Fibroblast of lung (primary cell): Measurements from ENCODE around the gene NKG7. TPM values are rescaled to one million over a fixed set of nuclear protein-coding genes. Genes with fewer than 3 reads are reported as not detected.

Experiments used
- DNase-seq, 2 donors: peaks; one replicate each; pipeline versions ENCODE4 v3.0.0 to v3.0.0-alpha.2; 2010; ENCODE audit warnings: low read depth in 2 of 2
- H2AFZ ChIP-seq: 2 replicates; pipeline ENCODE4 v1.5.1; 2012; ENCODE audit warnings: low read length, control low read depth, inconsistent platforms
- H3K27ac ChIP-seq: 2 replicates; pipeline ENCODE4 v1.5.1; 2011; ENCODE audit warnings: low read length, control low read depth; ENCODE audit not compliant: insufficient read depth
- H3K27me3 ChIP-seq: 2 replicates; pipeline ENCODE4 v1.5.1; 2011; ENCODE audit warnings: mild to moderate bottlenecking, low read length; ENCODE audit not compliant: control insufficient read depth, insufficient read depth
- H3K36me3 ChIP-seq: 2 replicates; pipeline ENCODE4 v1.5.1; 2011; ENCODE audit warnings: low read length; ENCODE audit not compliant: control insufficient read depth, insufficient read depth
- H3K4me1 ChIP-seq: 2 replicates; pipeline ENCODE4 v1.5.1; 2011; ENCODE audit warnings: low read length; ENCODE audit not compliant: control insufficient read depth, insufficient read depth; ENCODE audit errors: extremely low read depth
- H3K4me2 ChIP-seq: 2 replicates; pipeline ENCODE4 v1.5.1; 2011; ENCODE audit warnings: low read length, control low read depth; ENCODE audit not compliant: insufficient read depth; ENCODE audit errors: extremely low read depth
- H3K4me3 ChIP-seq, 4 experiments: fragments of 200-600 bp in 1 of 4; sonication (generic) in 1 of 4; replicated peaks in 1 of 4; 2 replicates each; pipeline ENCODE4 v1.5.1; 2011 to 2016; ENCODE audit warnings: low read length in 4 of 4, low read depth in 3 of 4, mild to moderate bottlenecking in 3 of 4, control low read depth in 2 of 4, inconsistent platforms in 1 of 4, mixed read lengths in 1 of 4; ENCODE audit not compliant: insufficient read depth in 1 of 4; ENCODE audit errors: control extremely low read depth in 1 of 4
- H3K79me2 ChIP-seq: 2 replicates; pipeline ENCODE4 v1.5.1; 2012; ENCODE audit warnings: mild to moderate bottlenecking, low read length, inconsistent platforms; ENCODE audit not compliant: control insufficient read depth, insufficient read depth
- H3K9ac ChIP-seq: 2 replicates; pipeline ENCODE4 v1.5.1; 2011; ENCODE audit warnings: mild to moderate bottlenecking, low read length, control low read depth; ENCODE audit not compliant: insufficient read depth
- H3K9me3 ChIP-seq: 2 replicates; pipeline ENCODE4 v1.5.1; 2012; ENCODE audit warnings: low read depth, low read length; ENCODE audit not compliant: control insufficient read depth, insufficient read depth
- H4K20me1 ChIP-seq: 2 replicates; pipeline ENCODE4 v1.5.1; 2011; ENCODE audit warnings: low read length; ENCODE audit not compliant: control insufficient read depth, insufficient read depth; ENCODE audit errors: extremely low read depth
- EZH2 ChIP-seq: IDR thresholded peaks from 2 replicates; pipeline ENCODE4 v1.5.1; 2012; ENCODE audit warnings: low read length, control low read depth, mild to moderate bottlenecking; ENCODE audit errors: missing control alignments
- polyA plus RNA-seq, 2 donors: library from polyadenylated mRNA; depleted of rRNA in 1 of 2; stranded (reverse) in 1 of 2; unstranded in 1 of 2; fragments of >200 nt; gene quantifications; 2 replicates each; pipeline ENCODE4 v1.2.1, GENCODE V29; 2011 to 2012; ENCODE audit warnings: missing spikeins in 1 of 2
- total RNA-seq: library from RNA; depleted of rRNA; stranded (reverse); fragments of >200 nt; gene quantifications from 2 replicates; pipeline ENCODE4 v1.2.1, GENCODE V29; 2014
- TF ChIP-seq, protein P1 (sequence below), 2 donors: IDR thresholded peaks in 1 of 2; conservative IDR thresholded peaks in 1 of 2; 1 replicate in 1 of 2; 2 replicates in 1 of 2; pipeline ENCODE4 v1.5.1; 2011 to 2012; ENCODE audit warnings: low read length in 2 of 2, control low read depth in 1 of 2, inconsistent platforms in 1 of 2, low read depth in 1 of 2, mild to moderate bottlenecking in 1 of 2

Gene NKG7
- total and polyA plus RNA-seq, 2 donors (not counting 1 experiment from before 2014, with no cell fraction given), result not detected

- no peaks in the 10 kb centered on the region for H4K20me1 ChIP-seq
- H3K9ac ChIP-seq, result peak overlapping the region; percentile 74
- peak overlapping the region; percentile 64 for H3K4me2 ChIP-seq
- no peak for DNase-seq
- peak overlapping the region; percentile 65 to 98 (median 77) for H3K4me3 ChIP-seq
- peaks cover 4% of the 10 kb centered on the region for H3K79me2 ChIP-seq
- peak overlapping the region; percentile 79 for H3K27ac ChIP-seq
- H3K27me3 ChIP-seq, result no peaks in the 10 kb centered on the region
- peaks cover 13% of the 10 kb centered on the region for H3K4me1 ChIP-seq
- TF ChIP-seq, protein P1, sequence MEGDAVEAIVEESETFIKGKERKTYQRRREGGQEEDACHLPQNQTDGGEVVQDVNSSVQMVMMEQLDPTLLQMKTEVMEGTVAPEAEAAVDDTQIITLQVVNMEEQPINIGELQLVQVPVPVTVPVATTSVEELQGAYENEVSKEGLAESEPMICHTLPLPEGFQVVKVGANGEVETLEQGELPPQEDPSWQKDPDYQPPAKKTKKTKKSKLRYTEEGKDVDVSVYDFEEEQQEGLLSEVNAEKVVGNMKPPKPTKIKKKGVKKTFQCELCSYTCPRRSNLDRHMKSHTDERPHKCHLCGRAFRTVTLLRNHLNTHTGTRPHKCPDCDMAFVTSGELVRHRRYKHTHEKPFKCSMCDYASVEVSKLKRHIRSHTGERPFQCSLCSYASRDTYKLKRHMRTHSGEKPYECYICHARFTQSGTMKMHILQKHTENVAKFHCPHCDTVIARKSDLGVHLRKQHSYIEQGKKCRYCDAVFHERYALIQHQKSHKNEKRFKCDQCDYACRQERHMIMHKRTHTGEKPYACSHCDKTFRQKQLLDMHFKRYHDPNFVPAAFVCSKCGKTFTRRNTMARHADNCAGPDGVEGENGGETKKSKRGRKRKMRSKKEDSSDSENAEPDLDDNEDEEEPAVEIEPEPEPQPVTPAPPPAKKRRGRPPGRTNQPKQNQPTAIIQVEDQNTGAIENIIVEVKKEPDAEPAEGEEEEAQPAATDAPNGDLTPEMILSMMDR (conservative IDR thresholded peaks at IDR 0.05 in 1 of 2, IDR thresholded peaks at IDR 0.05 in 1 of 2; ENCODE audit: low read depth in 1 of 2, low read length in 2 of 2), result no peak
- no peak for TF ChIP-seq EZH2
- H2AFZ ChIP-seq, result peak overlapping the region; percentile 95
- H3K9me3 ChIP-seq, result no peaks in the 10 kb centered on the region
- no peaks in the 10 kb centered on the region for H3K36me3 ChIP-seq
These were observed 5.2 kb downstream of the NKG7 start for GRCh38 chr19:51367255-51367564.

DNA sequence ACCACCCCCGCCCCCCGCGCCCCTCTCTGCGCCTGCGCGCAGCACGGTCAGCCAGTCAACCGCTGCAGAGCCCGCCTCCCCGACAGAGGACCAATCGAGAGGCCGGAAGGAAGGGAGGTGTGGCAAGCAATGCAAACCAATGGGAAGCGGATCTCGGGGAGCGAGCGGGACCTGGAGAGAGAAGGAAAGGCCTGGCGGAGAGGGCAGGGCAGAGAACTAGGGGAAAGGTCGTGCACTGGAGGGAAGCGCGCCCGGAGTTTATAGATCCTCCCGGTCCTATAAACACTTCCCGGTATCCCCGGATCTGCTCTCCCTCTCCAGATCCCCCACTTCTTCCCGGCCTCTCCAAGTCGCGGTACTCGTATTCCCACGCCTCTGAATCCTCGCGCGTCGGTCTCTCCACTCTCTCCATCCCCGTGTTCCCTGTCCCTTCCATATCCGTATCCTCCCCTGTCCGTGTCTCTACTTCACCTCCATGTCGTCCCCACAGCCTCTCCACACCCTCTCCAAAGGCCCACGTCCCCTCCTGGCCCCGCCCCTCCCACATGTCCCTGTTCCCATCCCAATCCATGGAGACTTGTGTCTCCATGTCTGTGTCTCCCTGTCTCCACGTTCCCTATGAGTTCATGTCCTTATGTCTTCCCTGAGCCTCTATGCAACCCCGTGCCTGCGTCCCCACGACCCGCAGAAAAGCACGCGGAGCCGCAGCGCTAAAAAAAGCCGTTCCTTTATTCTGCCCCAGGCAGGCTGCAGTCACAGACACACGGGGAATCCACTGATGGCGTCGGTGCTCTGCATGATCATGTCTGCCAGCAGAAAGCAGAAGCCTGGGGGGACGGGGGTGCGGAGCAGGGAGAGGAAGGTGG is 5.8 kb downstream of the NKG7 start:
- no peaks in the 10 kb centered on the region for H4K20me1 ChIP-seq
- H3K4me2 ChIP-seq, result peak overlapping the region; percentile 64
- DNase-seq, result peak; percentile 95 to 98
- peak overlapping the region; percentile 95 for H2AFZ ChIP-seq
- H3K79me2 ChIP-seq, result peaks cover 4% of the 10 kb centered on the region
- peak overlapping the region; percentile 89 for H3K27ac ChIP-seq
- H3K9ac ChIP-seq, result peak overlapping the region; percentile 74
- H3K36me3 ChIP-seq, result no peaks in the 10 kb centered on the region
- H3K4me1 ChIP-seq, result peaks cover 13% of the 10 kb centered on the region
- H3K9me3 ChIP-seq, result no peaks in the 10 kb centered on the region
- peak overlapping the region; percentile 65 to 98 (median 94) for H3K4me3 ChIP-seq
- no peak for TF ChIP-seq EZH2
- TF ChIP-seq, protein P1 (conservative IDR thresholded peaks at IDR 0.05 in 1 of 2, IDR thresholded peaks at IDR 0.05 in 1 of 2; ENCODE audit: low read depth in 1 of 2, low read length in 2 of 2), result no peak
- H3K27me3 ChIP-seq, result no peaks in the 10 kb centered on the region

- no peak for DNase-seq
- H3K9ac ChIP-seq, result peak within 1 kb of the TSS; percentile 84
- H3K4me1 ChIP-seq, result peaks cover 13% of the 10 kb centered on the region
- H2AFZ ChIP-seq, result peak within 1 kb of the TSS; percentile 95
- peaks cover 4% of the 10 kb centered on the region for H3K79me2 ChIP-seq
- TF ChIP-seq, protein P1 (conservative IDR thresholded peaks at IDR 0.05 in 1 of 2, IDR thresholded peaks at IDR 0.05 in 1 of 2; ENCODE audit: low read depth in 1 of 2, low read length in 2 of 2), result no peak
- no peak for TF ChIP-seq EZH2
- no peaks in the 10 kb centered on the region for H3K27me3 ChIP-seq
- H3K4me3 ChIP-seq, result peak within 1 kb of the TSS; percentile 90 to 98 (median 95)
- H3K27ac ChIP-seq, result peak within 1 kb of the TSS; percentile 89
- H3K9me3 ChIP-seq, result no peaks in the 10 kb centered on the region
- H4K20me1 ChIP-seq, result no peaks in the 10 kb centered on the region
- H3K4me2 ChIP-seq, result peak within 1 kb of the TSS; percentile 100
- H3K36me3 ChIP-seq, result no peaks in the 10 kb centered on the region
These were observed 6.5 kb downstream of the NKG7 start, which contains the start of gene ETFB for GRCh38 chr19:51365965-51366388. Gene ETFB, minus strand, starts transcription at chr19:51366388. Its CDS starts 62 bp downstream, at chr19:51366326.
